Loucy (cell line): ENCODE data around the gene GPBP1.

Experiments
- H2AFZ ChIP-seq: fragments of 200-600 bp; sonication (generic); 2 replicates; pipeline ENCODE4 v1.6.0; 2016; ENCODE audit warnings: antibody characterized with exemption, mild to moderate bottlenecking, low read length, moderate library complexity
- H3F3A ChIP-seq: fragments of 200-600 bp; 2 replicates; pipeline ENCODE4 v1.6.0; 2016; ENCODE audit warnings: antibody characterized with exemption, low read depth, mild to moderate bottlenecking
- H3K27me3 ChIP-seq: fragments of 200-600 bp; sonication (generic); 2 replicates; pipeline ENCODE4 v1.6.1; 2014; ENCODE audit warnings: low read length, mild to moderate bottlenecking; ENCODE audit not compliant: insufficient read depth, poor library complexity, severe bottlenecking
- H3K36me3 ChIP-seq: fragments of 200-600 bp; sonication (generic); 2 replicates; pipeline ENCODE4 v1.6.1; 2016; ENCODE audit warnings: low read length; ENCODE audit not compliant: insufficient read depth
- H3K4me1 ChIP-seq: fragments of 200-600 bp; sonication (generic); 2 replicates; pipeline ENCODE4 v1.5.1; 2014; ENCODE audit warnings: low read length, mild to moderate bottlenecking; ENCODE audit not compliant: insufficient read depth, poor library complexity, severe bottlenecking
- H3K4me2 ChIP-seq: fragments of 200-600 bp; sonication (generic); 2 replicates; pipeline ENCODE4 v1.6.0; 2014; ENCODE audit warnings: antibody characterized with exemption, low read length, low read depth, mild to moderate bottlenecking; ENCODE audit not compliant: poor library complexity, severe bottlenecking
- H3K4me3 ChIP-seq: fragments of 200-600 bp; sonication (generic); 2 replicates; pipeline ENCODE4 v1.5.1; 2014; ENCODE audit warnings: low read length, mild to moderate bottlenecking, mixed read lengths; ENCODE audit not compliant: poor library complexity, severe bottlenecking
- H3K79me2 ChIP-seq: fragments of 200-600 bp; sonication (generic); 2 replicates; pipeline ENCODE4 v1.6.1; 2014; ENCODE audit warnings: low read length; ENCODE audit not compliant: insufficient read depth
- H3K9ac ChIP-seq: fragments of 200-600 bp; sonication (generic); 2 replicates; pipeline ENCODE4 v1.6.0; 2014; ENCODE audit warnings: mild to moderate bottlenecking, low read depth, low read length, moderate library complexity; ENCODE audit not compliant: poor library complexity, severe bottlenecking
- H3K9me2 ChIP-seq: fragments of 200-600 bp; sonication (generic); replicated peaks from 2 replicates; pipeline ENCODE4 v1.6.1; 2016; ENCODE audit warnings: low read depth, low read length, mixed read lengths
- H3K9me3 ChIP-seq: fragments of 200-600 bp; sonication (generic); 2 replicates; pipeline ENCODE4 v1.6.1; 2014; ENCODE audit warnings: mild to moderate bottlenecking, antibody characterized with exemption, low read length, low read depth; ENCODE audit not compliant: insufficient read depth
- H4K20me1 ChIP-seq: fragments of 200-600 bp; sonication (generic); 2 replicates; pipeline ENCODE4 v1.6.0; 2014; ENCODE audit warnings: antibody characterized with exemption, low read length, mild to moderate bottlenecking; ENCODE audit not compliant: insufficient read depth, poor library complexity, severe bottlenecking
- CTCF ChIP-seq: fragments of 200-600 bp; sonication (generic); conservative IDR thresholded peaks from 2 replicates; pipeline ENCODE4 v1.5.1; 2014; ENCODE audit warnings: mild to moderate bottlenecking, antibody characterized with exemption, low read length
- EZH2phosphoT487 ChIP-seq: fragments of 200-600 bp; IDR thresholded peaks from 2 replicates; pipeline ENCODE4 v1.6.1; 2018; ENCODE audit warnings: antibody characterized with exemption, mild to moderate bottlenecking, moderate library complexity, borderline replicate concordance

The GPBP1 gene

DNA sequence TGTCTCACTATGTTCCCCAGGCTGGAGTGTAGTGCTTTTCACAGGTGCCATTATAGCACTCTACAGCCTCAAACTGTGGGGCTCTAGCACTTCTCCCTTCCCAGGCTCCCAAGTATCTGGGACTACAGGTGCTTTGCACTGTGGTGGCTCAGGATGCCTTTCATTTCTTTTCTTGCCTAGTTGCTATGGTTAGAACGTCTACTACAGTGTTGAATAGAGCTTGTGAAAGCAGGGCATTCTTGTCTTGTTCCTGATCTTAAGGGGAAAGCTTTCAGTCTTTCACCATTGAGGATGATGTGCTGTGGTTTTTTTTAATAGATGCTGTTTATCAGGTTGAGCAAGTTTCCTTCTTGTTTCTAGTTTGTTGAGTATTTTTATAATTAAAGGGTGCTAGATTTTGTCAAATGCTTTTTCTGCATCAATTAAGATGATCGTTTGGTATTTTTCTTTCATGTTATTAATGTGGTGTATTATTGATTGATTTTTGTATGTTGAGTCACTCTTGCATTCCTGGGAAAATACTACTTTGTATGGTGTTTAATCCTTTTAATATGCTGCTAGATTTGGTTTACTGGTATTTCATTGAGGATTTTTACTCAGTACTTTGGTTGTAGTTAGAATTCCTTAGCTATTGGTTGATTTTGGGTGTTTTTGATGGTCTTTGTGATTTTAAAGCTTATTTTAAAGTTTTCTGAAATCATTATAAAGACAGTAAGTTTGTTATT lies 35.6 kb downstream of the GPBP1 start:
- Histone ChIP-seq H3K79me2 (peaks cover 99% of the 10 kb centered on the region), H3K9me3 (no peaks in the 10 kb centered on the region), H3K9me2 (no peaks in the 10 kb centered on the region), H3K4me3 (no peak overlapping the region), H3K36me3 (peaks cover 22% of the 10 kb centered on the region), H3F3A (no peaks in the 10 kb centered on the region), H3K27me3 (no peaks in the 10 kb centered on the region), H2AFZ (no peak overlapping the region), H3K4me2 (no peak overlapping the region), H3K9ac (no peak overlapping the region), H3K4me1 (peaks cover 11% of the 10 kb centered on the region), H4K20me1 (peaks cover 92% of the 10 kb centered on the region)
- TF ChIP-seq EZH2phosphoT487 (no peak), CTCF (no peak)

GRCh38 chr5:57210633-57211032 lies 36.8 kb downstream of the GPBP1 start:
- H3K9ac ChIP-seq: no peak overlapping the region
- H3K4me2 ChIP-seq: no peak overlapping the region
- no peaks in the 10 kb centered on the region for H3K9me2 ChIP-seq
- H2AFZ ChIP-seq: no peak overlapping the region
- no peaks in the 10 kb centered on the region for H3K27me3 ChIP-seq
- H3K4me1 ChIP-seq: peaks cover 11% of the 10 kb centered on the region
- TF ChIP-seq CTCF (no peak), EZH2phosphoT487 (no peak)
- no peaks in the 10 kb centered on the region for H3F3A ChIP-seq
- no peaks in the 10 kb centered on the region for H3K9me3 ChIP-seq
- no peak overlapping the region for H3K4me3 ChIP-seq
- H3K36me3 ChIP-seq: peaks cover 33% of the 10 kb centered on the region
- peaks cover 100% of the 10 kb centered on the region for H3K79me2 ChIP-seq
- H4K20me1 ChIP-seq: peaks cover 93% of the 10 kb centered on the region

GRCh38 chr5:57211039-57211438 lies 37.2 kb downstream of the GPBP1 start:
- Histone ChIP-seq H3K4me3 (no peak overlapping the region), H2AFZ (no peak overlapping the region), H3F3A (no peaks in the 10 kb centered on the region), H3K4me1 (peaks cover 11% of the 10 kb centered on the region), H3K9me2 (no peaks in the 10 kb centered on the region), H3K9ac (no peak overlapping the region), H3K36me3 (peaks cover 38% of the 10 kb centered on the region), H3K27me3 (no peaks in the 10 kb centered on the region), H3K4me2 (no peak overlapping the region), H4K20me1 (peaks cover 93% of the 10 kb centered on the region), H3K79me2 (peaks cover 100% of the 10 kb centered on the region), H3K9me3 (no peaks in the 10 kb centered on the region)
- no peak for TF ChIP-seq CTCF
- no peak for TF ChIP-seq EZH2phosphoT487
